AG09319 (cell line): ENCODE results near the gene TM2D3.

Experiments
- DNase-seq: peaks from one replicate; pipeline ENCODE4 v3.0.0-alpha.2; 2010; ENCODE audit warnings: low read depth; ENCODE audit errors: extremely low read depth
- CTCF ChIP-seq: IDR thresholded peaks from 2 replicates; pipeline ENCODE4 v1.5.1; 2011; ENCODE audit warnings: low read depth, mild to moderate bottlenecking, inconsistent platforms, low read length, moderate library complexity

TM2D3 gene

GRCh38 chr15:101648356-101648755 is 3.8 kb downstream of the TM2D3 start:
- no peak for TF ChIP-seq CTCF
- no peak for DNase-seq

GRCh38 chr15:101647251-101647650 is 4.9 kb downstream of the TM2D3 start:
- TF ChIP-seq CTCF: no peak
- DNase-seq: no peak

GRCh38 chr15:101646672-101647071 is 5.5 kb downstream of the TM2D3 start:
- DNase-seq: no peak

DNA sequence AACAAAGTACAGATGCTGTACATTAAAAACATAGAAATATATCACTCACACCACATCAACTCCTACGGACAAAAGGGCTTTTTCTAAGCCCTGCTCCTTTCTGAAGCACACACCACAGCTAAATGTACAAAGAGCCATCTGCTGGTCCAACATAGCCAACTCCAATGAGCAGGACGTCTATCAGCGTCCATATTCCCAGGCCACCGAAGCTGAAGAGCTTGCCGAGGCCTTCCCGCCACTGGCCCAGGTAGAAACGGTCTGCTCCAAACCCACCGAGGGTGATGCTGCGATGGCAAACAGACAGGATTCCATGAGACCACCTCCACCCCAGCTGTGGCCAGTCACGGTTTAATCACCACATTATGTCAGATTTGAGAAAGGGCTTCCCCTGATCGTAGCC is 9.8 kb downstream of the TM2D3 start:
- no peak for DNase-seq
- TF ChIP-seq CTCF: no peak

More at GRCh38 chr15:101646672-101647071, 5.5 kb downstream of the TM2D3 start:
- TF ChIP-seq CTCF: no peak

DNA sequence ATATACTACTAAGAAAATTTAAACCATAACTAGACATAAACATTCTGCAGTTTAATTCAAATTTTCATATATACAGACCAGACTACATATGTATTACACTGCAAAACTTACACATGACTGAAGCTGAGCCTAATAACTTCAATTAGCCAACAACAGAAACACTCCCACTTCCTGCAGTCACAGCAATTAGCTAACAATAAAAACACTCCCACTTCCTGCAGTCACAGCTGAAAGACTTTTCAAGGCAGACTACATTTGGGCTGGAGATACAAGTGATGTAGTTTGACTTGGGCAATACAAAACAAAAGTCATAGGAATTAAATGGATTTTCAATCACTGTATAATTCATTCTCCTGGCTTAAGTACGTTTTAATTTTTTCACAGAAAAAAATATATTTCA is 10.3 kb downstream of the TM2D3 start:
- peak; percentile 22 for DNase-seq
- TF ChIP-seq CTCF: no peak

GRCh38 chr15:101641129-101641764 is 10.9 kb downstream of the TM2D3 start:
- TF ChIP-seq CTCF: peak; percentile 88
- peak; percentile 34 for DNase-seq

- no peak for DNase-seq
- no peak for TF ChIP-seq CTCF
Observed at GRCh38 chr15:101639667-101640066, 12.5 kb downstream of the TM2D3 start.
